Uterus (tissue), 4 donors: ENCODE data around the gene KCNF1. TPM values are rescaled to one million over a fixed set of nuclear protein-coding genes. Genes with fewer than 3 reads are reported as not detected.

Experiments used
- DNase-seq, 2 donors: peaks; one replicate each; pipeline ENCODE4 v3.0.0-alpha.2; 2019 to 2020
- H3K27ac ChIP-seq, 2 donors: fragments of 200-600 bp; sonication (generic); 1 replicate in 1 of 2; 2 replicates in 1 of 2; pipeline ENCODE4 v1.5.1; 2016 to 2018
- H3K27me3 ChIP-seq, 2 donors: fragments of 200-600 bp; sonication (generic); one replicate each; pipeline ENCODE4 v1.5.1; 2018 to 2019; ENCODE audit warnings: control low read depth in 1 of 2
- H3K36me3 ChIP-seq, 2 donors: fragments of 200-600 bp; sonication (generic); one replicate each; pipeline ENCODE4 v1.5.1; 2019; ENCODE audit warnings: control low read depth in 1 of 2
- H3K4me1 ChIP-seq, 2 donors: fragments of 200-600 bp; sonication (generic); one replicate each; pipeline ENCODE4 v1.5.1; 2018 to 2019; ENCODE audit warnings: control low read depth in 1 of 2
- H3K4me3 ChIP-seq, 2 donors: fragments of 200-600 bp; sonication (generic); 1 replicate in 1 of 2; 2 replicates in 1 of 2; pipeline ENCODE4 v1.5.1; 2018 to 2019; ENCODE audit warnings: mild to moderate bottlenecking in 1 of 2
- H3K9me3 ChIP-seq, 2 donors: fragments of 200-600 bp; sonication (generic); one replicate each; pipeline ENCODE4 v1.5.1; 2019; ENCODE audit warnings: control low read depth in 1 of 2
- POLR2A ChIP-seq, 2 donors: fragments of 450-650 bp; IDR thresholded peaks; one replicate each; pipeline ENCODE4 v1.6.1; 2016; ENCODE audit warnings: antibody characterized with exemption in 2 of 2, mild to moderate bottlenecking in 1 of 2, moderate library complexity in 1 of 2
- intact Hi-C: fragments of 100-400 bp; cut with DNase I; formaldehyde crosslinking; loops from one replicate; pipeline ENCODE4 v1.15.1; 2023; ENCODE audit warnings: low total_unique reads
- total RNA-seq, 4 donors: library from RNA; depleted of rRNA in 3 of 4; stranded (reverse); fragments of >200 nt in 3 of 4; gene quantifications; one replicate each; pipeline versions ENCODE4 v1.1.0 to v1.2.4, GENCODE V29; 2014 to 2023
- TF ChIP-seq, protein P1 (sequence below), 4 experiments: fragments of 200-600 bp in 2 of 4; fragments of 450-650 bp in 2 of 4; sonication (generic) in 2 of 4; IDR thresholded peaks; one replicate each; pipeline ENCODE4 v1.5.1; 2016 to 2019; ENCODE audit warnings: antibody characterized with exemption in 4 of 4, mild to moderate bottlenecking in 2 of 4, moderate library complexity in 1 of 4
- donor health status: DM: yes; HTN: yes; CAD: no.

KCNF1 gene
- total RNA-seq, 4 donors from 2014 or later, result 0.21 TPM; not detected in 3

DNA sequence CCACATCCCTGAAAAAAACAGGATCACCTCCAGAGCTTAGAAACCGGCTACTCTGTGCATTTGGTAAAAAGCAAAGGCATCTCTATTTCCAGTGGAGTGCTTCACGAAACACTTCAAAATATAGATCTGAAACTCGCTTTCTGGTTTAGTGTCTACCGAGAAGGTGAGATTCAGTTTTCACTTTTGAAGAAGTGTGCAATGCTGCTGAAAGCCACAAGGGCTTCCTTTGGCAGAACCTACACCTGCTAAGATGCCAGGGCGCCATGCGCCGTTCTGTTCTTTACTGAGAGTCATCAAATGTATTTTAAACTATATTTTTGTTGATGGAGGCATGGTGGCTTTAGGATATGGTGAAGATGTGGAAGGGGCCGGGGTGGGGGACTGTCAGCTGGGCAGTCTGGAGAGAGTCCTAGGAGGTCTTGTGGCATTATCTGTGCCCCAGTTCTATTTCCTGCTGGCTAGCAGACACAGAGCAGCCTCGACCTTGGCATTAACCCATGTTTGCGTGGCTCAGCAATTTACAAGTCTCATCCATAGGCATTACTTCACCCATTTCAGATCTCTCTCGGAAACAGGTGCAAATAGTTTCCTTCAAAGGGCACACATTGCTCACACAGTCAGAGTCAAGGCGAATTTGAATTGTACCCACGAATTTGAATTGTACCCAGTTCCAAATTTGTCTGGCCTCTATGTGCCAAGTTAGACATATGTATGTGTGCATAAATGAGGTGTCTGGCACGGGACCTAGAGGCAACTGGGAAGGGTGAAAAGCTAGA, 46.7 kb upstream of the KCNF1 start:
- DNase-seq, result no peak
- intact Hi-C loops, result no loop called here
- H3K4me3 ChIP-seq, result no peak overlapping the region
- H3K36me3 ChIP-seq, result no peaks in the 10 kb centered on the region
- H3K27ac ChIP-seq, result no peak overlapping the region
- TF ChIP-seq, protein P1, sequence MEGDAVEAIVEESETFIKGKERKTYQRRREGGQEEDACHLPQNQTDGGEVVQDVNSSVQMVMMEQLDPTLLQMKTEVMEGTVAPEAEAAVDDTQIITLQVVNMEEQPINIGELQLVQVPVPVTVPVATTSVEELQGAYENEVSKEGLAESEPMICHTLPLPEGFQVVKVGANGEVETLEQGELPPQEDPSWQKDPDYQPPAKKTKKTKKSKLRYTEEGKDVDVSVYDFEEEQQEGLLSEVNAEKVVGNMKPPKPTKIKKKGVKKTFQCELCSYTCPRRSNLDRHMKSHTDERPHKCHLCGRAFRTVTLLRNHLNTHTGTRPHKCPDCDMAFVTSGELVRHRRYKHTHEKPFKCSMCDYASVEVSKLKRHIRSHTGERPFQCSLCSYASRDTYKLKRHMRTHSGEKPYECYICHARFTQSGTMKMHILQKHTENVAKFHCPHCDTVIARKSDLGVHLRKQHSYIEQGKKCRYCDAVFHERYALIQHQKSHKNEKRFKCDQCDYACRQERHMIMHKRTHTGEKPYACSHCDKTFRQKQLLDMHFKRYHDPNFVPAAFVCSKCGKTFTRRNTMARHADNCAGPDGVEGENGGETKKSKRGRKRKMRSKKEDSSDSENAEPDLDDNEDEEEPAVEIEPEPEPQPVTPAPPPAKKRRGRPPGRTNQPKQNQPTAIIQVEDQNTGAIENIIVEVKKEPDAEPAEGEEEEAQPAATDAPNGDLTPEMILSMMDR (IDR thresholded peaks at IDR 0.05), result no peak
- TF ChIP-seq POLR2A (IDR thresholded peaks at IDR 0.05), result no peak
- no peaks in the 10 kb centered on the region for H3K4me1 ChIP-seq
- no peaks in the 10 kb centered on the region for H3K9me3 ChIP-seq
- no peaks in the 10 kb centered on the region for H3K27me3 ChIP-seq

DNA sequence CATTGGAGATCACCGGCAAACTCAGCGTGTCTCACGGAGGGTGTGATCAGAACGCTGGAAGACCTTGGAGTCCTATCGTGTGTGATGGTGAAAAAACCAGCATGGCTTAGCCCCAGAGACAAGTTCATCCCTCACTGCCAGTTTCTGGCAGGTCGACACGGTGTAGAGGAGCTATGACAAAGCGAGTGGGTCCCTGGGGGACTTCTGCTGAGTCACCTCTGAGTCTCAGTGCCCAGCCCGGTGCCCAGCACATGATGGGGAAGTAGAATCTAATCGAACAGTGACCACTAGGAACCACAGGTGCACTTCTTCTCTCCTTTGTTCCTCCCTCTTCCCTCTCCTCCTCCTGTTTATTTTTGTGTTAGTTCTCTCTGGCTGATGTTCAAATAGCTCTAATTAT, 45.9 kb upstream of the KCNF1 start:
- Histone ChIP-seq H3K4me3 (no peak overlapping the region), H3K4me1 (no peaks in the 10 kb centered on the region), H3K9me3 (no peaks in the 10 kb centered on the region), H3K27me3 (no peaks in the 10 kb centered on the region), H3K36me3 (no peaks in the 10 kb centered on the region), H3K27ac (no peak overlapping the region)
- no peak for DNase-seq
- TF ChIP-seq, protein P1 (IDR thresholded peaks at IDR 0.05), result no peak
- no peak for TF ChIP-seq POLR2A (IDR thresholded peaks at IDR 0.05)
- intact Hi-C loops, result no loop called here

DNA sequence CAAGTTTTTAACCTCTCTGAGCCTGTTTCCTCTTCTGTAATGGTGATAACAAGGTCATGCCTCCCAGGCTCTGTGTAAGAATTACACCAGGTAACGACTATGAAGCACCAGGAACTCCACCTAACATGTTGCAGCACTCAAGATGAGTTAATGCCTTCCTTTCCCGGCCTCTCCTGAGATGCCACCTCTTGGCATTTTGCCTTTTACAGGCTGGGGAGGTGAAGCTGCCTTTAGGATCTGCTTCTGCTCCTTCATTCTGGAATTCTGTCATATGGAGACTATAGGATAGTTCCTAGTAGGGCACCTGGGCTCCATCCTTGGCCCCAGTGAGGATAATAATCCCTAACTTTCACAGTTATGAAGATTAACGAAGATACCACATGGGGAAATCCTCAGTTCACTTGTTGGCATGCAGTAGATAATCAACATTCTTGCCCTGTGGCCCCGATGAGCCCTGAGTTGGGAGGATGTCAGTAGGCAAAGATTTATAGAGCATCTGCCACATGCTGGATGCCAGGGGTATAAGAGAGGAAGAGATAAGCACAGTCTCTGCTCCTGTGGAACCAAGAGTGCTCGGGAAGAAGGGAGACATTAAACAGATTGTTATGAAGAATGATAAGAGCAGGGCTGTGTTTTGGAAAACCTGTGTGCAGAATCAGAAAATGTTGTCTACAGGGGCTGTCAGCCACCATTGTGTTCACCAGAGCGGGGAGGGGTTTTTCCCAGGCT, 43.9 kb upstream of the KCNF1 start:
- no peaks in the 10 kb centered on the region for H3K27me3 ChIP-seq
- DNase-seq, result no peak
- H3K27ac ChIP-seq, result no peak overlapping the region
- no peaks in the 10 kb centered on the region for H3K4me1 ChIP-seq
- H3K9me3 ChIP-seq, result no peaks in the 10 kb centered on the region
- no peak overlapping the region for H3K4me3 ChIP-seq
- TF ChIP-seq, protein P1 (IDR thresholded peaks at IDR 0.05), result no peak
- TF ChIP-seq POLR2A (IDR thresholded peaks at IDR 0.05), result no peak
- intact Hi-C loops, result no loop called here
- no peaks in the 10 kb centered on the region for H3K36me3 ChIP-seq

DNA sequence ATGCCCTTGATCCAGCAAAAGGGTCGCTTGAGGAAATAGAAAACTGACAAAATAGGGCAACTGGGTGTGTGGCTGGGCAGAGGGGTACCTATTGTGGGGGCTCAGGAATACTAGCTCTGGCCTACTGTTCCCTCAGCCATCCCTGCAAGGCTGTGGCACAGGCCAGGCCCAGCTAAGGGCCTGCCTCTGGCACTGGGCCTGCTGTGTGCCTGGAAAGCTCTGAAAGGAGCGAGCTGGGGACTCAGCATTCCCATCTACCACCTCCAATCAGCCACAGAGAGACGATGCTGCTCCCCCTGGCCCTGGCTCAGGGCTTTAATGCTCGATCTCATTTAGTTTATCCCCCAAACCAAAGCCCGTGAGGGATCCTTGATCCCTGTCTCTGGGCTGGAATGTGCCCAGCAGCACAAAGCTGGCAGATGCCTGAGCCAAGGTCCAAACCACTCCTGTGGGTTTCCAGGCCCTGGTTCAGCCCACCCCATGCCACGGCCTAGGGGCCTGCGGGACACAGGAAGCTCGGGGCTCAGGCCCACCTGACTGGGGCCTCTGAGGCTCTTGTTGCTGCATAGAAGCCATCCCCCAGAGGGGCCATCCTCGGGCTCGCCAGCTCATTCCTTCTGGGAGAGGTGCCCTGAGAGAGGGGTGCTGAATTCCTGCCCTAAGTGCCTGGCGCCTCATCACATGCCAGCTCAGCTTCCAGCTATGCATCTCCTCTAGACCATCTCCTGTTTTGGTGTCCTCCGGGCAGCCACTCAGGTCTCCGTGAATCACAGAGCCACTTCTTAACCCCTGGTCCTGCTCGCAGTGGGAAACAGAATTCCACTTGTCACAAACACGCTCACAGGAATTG, 43.0 kb upstream of the KCNF1 start:
- Histone ChIP-seq H3K36me3 (no peaks in the 10 kb centered on the region), H3K4me3 (no peak overlapping the region), H3K4me1 (no peaks in the 10 kb centered on the region), H3K9me3 (no peaks in the 10 kb centered on the region), H3K27me3 (no peaks in the 10 kb centered on the region), H3K27ac (no peak overlapping the region)
- intact Hi-C loops, result no loop called here
- TF ChIP-seq, protein P1 (IDR thresholded peaks at IDR 0.05), result no peak
- no peak for TF ChIP-seq POLR2A (IDR thresholded peaks at IDR 0.05)
- no peak for DNase-seq
